NCI-H226 (cell line): Measurements from ENCODE around the gene CEMIP2.
"Not testable (repeated sequence)": the region's sequence is repeated elsewhere in the genome, so short reads cannot be mapped to it uniquely, and the experiment has no call there.

ENCODE experiments used
- DNase-seq: peaks from one replicate; pipeline ENCODE4 v3.0.0-alpha.2; 2015

The CEMIP2 gene

DNA sequence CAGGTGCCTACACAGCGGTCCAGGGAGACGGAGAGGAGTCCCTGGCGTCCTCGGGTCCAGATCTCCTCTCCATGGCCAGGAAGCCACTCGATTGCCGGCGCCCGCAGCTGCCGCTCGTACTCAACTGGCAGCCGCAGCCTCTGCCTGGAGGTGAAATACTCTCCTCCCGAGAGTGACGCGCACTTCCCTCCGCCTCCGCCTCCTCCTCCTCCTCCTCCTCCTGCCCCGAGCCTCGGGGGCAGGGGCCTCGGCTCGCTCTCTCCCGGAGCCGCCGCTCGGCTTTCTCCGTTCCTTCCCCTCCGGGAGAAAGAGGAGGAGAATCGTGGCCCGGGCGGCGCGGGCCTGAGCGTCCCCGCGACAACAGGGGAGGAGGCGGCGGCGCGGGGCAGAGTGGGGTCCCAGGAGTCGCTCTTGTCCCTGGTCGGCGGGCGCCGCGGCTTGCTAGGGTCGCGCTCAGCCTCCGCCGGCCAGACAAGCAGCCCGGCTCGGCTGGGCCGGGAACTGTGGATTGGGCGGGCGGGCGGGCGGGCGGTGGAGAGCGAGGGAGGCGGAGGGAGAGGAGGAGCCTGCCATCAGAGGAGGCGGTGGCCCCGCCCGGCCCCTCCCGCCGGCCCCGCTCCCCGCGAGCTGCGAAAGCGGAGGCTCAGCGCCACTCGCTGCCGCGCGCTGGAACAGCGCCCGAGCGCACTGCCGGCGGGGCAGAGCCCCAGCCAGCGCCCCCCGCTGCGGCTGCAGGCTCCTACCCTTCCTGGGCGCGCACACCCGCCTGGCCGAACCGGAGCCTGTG is at the start of gene CEMIP2:
TSS of gene CEMIP2 (minus strand) at position 126 of the 787 bp plus-strand sequence. CDS start 18,140 bp downstream, outside the sequence.
- DNase-seq = peak; percentile 87

DNA sequence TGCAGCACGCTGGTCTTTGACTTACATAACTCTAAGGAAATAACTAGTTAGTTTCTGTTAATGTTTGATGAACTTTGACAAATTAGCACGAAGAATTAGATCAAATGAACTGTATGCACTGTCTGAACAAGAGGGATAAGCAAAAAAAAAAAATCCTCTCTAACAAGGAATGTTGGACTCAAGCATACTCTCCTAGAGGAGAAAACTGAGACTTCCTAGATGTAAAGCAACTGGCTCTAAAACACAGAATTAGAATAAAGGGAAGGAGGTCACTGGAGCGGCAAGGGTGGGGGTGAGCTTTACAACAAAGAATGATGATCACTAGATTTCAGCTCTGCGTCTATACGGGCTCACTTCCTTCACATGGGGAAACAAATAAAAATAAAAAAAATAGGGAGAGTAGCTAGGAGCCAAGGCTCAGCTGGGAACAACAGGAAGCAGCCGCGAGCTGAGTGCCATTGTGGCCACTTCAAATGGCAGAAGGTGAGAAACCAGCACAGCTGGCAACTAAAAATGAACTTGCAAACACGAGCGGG is 48.7 kb upstream of the CEMIP2 start:
- DNase-seq = no peak

DNA sequence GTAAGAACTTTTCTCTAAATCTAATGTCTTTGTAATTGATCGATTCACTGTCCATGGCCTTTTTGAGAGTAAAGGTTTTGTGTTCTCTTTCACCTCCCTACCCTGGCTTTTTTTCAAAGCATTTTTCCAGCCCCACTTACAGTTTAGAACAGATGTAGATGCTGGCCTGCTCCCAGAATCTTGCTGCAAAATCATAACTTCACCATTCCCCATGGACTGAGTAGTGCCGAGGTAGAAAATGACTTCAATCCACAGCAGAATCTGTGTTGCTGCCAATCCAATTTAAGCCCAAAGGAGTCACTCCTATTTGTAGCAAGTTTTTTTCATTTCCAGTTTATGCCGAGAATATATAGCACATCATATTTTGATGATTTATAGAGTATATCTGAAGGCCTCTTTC is 46.5 kb upstream of the CEMIP2 start:
- DNase-seq = no peak

- DNase-seq = no peak
Measured at GRCh38 chr9:71814226-71814625, 45.9 kb upstream of the CEMIP2 start.

DNA sequence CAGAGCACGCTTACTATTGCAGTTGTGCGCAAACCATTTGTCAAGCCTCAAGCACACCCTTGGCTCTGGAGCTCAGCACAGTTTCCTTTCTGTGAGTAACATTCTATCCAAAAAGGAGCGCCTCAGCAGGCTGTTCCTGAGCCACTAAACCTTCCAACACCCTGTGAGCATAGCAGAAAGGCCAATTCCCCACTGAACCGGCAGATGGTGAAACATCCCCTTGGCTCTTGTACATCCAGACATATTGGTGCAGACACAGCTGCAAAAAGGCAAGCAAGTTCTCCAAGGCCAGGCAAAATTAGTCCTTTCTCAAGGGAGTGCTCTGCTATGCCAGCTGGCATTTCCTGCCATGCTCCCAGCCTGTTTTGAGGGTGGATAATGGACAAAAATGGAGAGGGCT is 44.1 kb upstream of the CEMIP2 start:
- DNase-seq = no peak

- no peak for DNase-seq
Measured at GRCh38 chr9:71808068-71808467, 39.8 kb upstream of the CEMIP2 start.

- DNase-seq = peak; percentile 59
Measured at GRCh38 chr9:71806901-71807307, 38.6 kb upstream of the CEMIP2 start.

DNA sequence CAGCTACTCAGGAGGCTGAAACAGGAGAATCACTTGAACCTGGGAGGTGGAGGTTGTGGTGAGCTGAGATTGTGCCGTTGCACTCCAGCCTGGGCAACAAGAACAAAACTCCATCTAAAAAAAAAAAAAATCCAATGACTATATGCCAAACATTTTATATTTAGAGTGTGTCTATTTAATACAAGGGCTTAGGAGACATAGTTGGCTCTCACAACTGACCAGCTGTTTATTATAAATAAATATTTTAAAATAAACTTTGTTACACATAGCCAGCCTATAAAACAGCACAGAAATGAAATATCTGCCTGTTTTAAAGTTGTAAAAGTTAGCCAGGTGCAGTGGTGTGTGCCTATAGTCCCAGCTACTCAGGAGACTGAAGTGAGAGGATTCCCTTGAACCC is 36.8 kb upstream of the CEMIP2 start:
- not testable (repeated sequence) for DNase-seq

DNA sequence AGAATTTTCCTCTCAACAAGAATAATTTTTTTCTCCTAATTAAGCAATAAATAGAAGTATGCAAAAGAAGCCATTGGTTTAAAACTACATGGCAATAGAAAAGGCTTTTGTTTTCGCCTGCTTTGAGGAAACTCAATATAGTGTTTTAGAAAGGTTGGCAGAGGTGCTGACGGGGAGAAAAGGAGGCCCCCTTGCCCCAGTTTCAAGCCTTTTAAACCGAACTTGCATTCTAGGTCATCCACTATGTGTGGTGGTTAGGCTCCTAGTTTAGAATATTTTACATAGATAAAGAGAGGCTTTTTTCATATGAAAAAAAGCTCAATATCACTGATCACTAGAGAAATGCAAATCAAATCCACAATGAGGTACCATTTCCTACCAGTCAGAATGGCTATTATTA is 33.5 kb upstream of the CEMIP2 start:
- DNase-seq = no peak

- no peak for DNase-seq
Measured at GRCh38 chr9:71797266-71797665, 29.0 kb upstream of the CEMIP2 start.

GRCh38 chr9:71796100-71796767 is 27.9 kb upstream of the CEMIP2 start:
- no peak for DNase-seq

DNA sequence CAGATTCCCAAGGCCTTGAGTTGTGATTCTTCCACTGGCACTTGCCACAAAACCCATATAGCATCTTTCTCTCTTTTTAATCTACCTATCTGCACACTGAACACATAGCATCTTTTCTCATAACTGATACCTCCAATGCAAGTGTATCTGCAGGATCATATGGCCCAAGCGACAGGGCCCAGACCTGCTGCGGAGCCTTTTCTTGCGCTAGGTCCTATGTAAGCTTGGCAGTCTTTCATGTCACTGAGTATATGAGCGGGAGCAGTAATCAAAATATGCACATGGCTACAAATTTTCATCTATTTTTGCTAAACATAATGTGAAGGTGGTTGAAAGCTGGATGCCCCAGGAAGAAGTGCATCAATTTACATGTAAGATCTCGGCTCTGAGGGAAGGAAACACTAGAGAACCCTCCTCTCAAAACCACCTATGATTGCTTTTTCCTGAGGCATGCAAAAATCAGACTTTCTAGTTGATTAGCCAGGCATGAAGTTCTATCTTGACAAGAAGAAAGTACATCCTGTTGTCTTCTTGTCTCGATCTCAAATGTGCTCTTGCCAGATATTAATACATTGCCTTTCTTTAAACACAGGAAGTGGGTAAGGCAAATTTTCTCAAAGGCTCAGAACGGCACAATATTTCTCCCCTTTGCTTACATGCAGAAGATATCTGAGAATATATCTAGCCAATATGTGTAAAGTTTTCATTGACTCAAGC is 26.9 kb upstream of the CEMIP2 start:
- DNase-seq = no peak

DNA sequence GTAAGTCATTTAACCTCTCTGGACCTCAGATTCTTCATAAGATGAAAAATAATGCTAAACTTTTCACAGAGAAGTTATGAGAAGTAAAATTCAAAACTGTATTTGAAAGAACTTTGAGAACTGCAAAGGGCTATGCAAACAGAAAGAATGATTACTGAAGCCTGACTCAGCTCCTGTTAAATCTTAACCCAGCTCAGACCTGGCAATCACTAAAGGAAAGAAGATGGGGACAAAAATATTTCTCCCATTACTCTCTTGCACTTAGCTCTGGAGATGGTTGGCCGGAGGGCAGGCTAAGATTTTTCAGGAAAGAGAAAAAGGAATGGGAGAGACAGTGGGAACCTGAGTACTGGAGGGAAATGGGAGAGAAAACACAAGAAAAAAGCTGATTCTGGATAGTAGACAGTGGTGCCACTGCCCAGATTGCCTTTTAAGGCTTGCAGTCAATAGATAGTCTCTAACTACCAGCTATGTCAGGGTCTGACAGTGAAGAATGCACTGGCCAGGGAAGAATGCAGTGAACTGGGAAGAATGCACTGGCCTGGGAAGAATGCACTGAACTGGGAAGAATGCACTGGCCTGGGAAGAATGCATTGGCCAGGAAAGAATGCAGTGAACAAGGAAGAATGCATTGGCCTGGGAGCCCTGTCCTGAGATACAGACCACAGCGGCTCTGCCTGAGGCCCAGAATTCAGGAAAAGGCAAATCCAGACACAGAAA is 25.2 kb upstream of the CEMIP2 start:
- DNase-seq = peak; percentile 77

DNA sequence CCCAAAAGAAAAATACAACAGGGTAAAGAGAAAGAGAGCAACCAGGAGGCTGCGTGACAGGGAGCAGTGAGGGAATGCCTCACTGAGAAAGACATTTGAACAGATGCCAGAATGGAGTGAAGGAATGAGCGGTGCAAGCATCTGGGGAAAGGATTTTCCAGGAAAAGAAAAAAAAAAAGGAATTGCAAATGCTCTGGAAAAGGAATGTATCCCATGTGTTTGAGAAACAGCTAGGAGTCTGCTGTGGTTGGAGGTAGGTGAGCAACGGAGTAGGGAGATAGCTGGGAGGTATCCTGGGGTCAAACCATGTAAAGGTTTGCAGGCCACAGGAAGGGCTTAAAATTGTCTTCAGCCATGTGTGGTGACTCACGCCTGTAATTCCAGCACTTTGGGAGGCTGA is 23.6 kb upstream of the CEMIP2 start:
- DNase-seq = no peak

DNA sequence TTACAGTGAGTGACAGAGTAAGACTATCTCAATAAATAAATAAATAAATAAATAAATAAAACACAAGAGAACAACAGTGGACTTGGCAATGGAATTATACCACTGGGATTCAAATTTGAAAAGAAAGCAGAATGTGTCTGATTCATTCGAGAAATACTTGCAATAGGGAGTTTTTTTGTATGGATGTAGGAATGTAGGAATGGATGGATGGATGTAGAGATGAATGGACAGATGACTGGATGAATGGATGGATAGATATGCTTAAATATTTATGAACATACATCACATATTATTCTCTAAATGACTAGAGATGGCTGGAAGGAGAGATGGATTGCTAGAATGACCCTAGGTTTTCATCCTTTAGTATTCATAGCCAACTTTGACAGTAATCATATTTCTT is 22.0 kb upstream of the CEMIP2 start:
- DNase-seq = no peak

DNA sequence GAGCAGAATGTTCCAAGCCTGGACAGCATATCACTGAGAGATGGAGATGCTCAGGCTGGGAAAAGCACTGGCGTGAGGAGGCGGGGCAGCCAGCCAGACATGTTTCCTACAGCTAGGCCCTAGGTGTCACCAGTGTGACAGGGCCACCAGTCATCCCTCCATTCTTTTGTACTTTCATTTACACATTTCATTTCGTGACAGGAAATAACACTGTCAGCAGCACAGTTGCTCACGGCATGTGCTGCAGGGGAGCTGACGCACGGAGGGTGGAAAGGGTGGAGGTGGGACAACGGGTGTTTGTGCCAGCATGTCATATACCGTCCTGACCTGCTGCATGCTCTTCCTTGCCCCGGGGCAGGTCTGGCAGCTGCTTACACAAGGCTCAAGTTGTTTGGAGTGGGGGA is 14.8 kb upstream of the CEMIP2 start:
- DNase-seq = no peak

DNA sequence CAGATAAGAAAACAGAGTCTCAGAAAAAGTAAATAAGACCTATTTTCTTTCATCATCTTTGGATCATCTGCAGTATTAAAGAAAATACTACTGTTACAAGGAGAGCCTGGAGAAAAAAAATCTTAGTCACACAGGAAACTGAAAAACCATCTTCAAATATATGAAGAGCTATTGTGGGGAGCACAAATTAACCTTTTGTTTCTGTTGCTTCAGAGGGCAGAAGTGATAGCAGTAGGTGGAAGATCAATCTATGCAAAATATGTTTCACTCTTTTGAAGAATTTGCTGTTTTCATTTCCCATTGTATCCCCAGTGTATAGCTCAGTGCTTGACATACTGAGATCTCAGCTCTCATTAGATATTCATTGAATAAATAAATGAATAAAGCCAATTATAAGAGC is 13.1 kb upstream of the CEMIP2 start:
- no peak for DNase-seq

GRCh38 chr9:71780953-71781352 is 12.6 kb upstream of the CEMIP2 start:
- DNase-seq = no peak

- DNase-seq = no peak
Measured at GRCh38 chr9:71778085-71778484, 9.8 kb upstream of the CEMIP2 start.

GRCh38 chr9:71774920-71775319 is 6.6 kb upstream of the CEMIP2 start:
- DNase-seq = no peak

DNA sequence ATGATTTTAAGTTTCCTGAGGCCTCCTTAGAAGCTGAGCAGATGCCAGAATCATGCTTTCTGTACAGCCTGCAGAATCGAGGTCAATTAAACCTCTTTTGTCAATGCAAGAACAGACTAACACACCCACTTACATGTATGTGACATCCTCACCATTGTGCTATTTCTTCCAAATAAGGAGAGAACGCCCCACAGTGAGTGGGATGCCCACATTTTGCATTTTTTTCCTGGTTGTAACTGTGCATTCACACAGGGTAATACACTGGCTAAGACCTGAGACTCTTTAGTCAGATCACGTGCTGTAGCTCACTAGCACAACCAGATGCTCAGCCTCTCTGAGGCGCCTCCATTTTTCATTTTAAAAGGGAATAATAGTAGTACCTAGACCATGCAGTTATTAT is 4.4 kb upstream of the CEMIP2 start:
- no peak for DNase-seq

DNA sequence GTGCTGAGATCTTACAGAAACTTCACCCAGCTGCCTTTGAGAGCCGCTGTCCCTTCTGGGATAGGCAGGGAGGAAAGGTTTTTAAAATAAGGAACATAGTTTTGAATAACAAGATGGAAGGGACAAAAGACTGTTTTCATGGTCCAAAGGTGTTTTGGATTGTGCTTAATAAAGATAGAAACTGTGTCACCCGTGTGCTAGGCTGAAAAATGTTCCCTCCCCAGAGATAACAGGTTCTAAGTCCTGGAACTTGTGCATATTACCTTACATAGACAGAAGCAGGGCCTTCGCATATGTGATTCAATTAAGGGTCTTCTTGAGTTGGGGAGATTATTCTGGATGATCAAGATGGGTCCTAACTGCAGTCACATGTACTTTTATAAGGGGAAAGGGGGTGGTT is 1.9 kb upstream of the CEMIP2 start:
- no peak for DNase-seq
